ENCODE data around the gene SERP2.

SERP2 gene

GRCh38 chr13:44389876-44390275, 16.3 kb downstream of the SERP2 start:
- no peak for DNase-seq

- DNase-seq: no peak
Measured at GRCh38 chr13:44393391-44393790, 19.8 kb downstream of the SERP2 start.

- DNase-seq: no peak
Measured at GRCh38 chr13:44394658-44395057, 21.0 kb downstream of the SERP2 start.

GRCh38 chr13:44395976-44396694, 22.5 kb downstream of the SERP2 start:
- no peak for DNase-seq

GRCh38 chr13:44396701-44397580, 23.3 kb downstream of the SERP2 start:
- DNase-seq: no peak

- DNase-seq: no peak
Measured at GRCh38 chr13:44397766-44398223, 24.2 kb downstream of the SERP2 start.

- DNase-seq: no peak
Measured at GRCh38 chr13:44398606-44399005, 25.0 kb downstream of the SERP2 start.

GRCh38 chr13:44399074-44399473, 25.4 kb downstream of the SERP2 start:
- no peak for DNase-seq

GRCh38 chr13:44400736-44401135, 27.1 kb downstream of the SERP2 start:
- no peak for DNase-seq

GRCh38 chr13:44401577-44401976, 28.0 kb downstream of the SERP2 start:
- no peak for DNase-seq

GRCh38 chr13:44402899-44403445, 29.3 kb downstream of the SERP2 start:
- DNase-seq: no peak

GRCh38 chr13:44403461-44404056, 29.9 kb downstream of the SERP2 start:
- DNase-seq: peak in 1 of 2 experiments; percentile 17

- DNase-seq: peak in 1 of 2 experiments; percentile 45
Measured at GRCh38 chr13:44404261-44405132, 30.9 kb downstream of the SERP2 start.

- DNase-seq: no peak
Measured at GRCh38 chr13:44406617-44407016, 33.0 kb downstream of the SERP2 start.

GRCh38 chr13:44407379-44407778, 33.8 kb downstream of the SERP2 start:
- DNase-seq: no peak

- DNase-seq: no peak
Measured at GRCh38 chr13:44407891-44408290, 34.3 kb downstream of the SERP2 start.

GRCh38 chr13:44409595-44409994, 36.0 kb downstream of the SERP2 start:
- DNase-seq: no peak

GRCh38 chr13:44410328-44410859, 36.8 kb downstream of the SERP2 start:
- no peak for DNase-seq

- no peak for DNase-seq
Measured at GRCh38 chr13:44411841-44412240, 38.2 kb downstream of the SERP2 start.

- no peak for DNase-seq
Measured at GRCh38 chr13:44412346-44412935, 38.8 kb downstream of the SERP2 start.

- no peak for DNase-seq
Measured at GRCh38 chr13:44413095-44413494, 39.5 kb downstream of the SERP2 start.

GRCh38 chr13:44414716-44415115, 41.1 kb downstream of the SERP2 start:
- no peak for DNase-seq
